ENCODE data around the gene RNF130. TPM values are rescaled to one million over a fixed set of nuclear protein-coding genes. Genes with fewer than 3 reads are reported as not detected.
A peak's percentile ranks its signal among the peaks of the same experiment; 100 is the strongest.

The RNF130 gene
- total RNA-seq, 1 donor from 2014 or later: 109 TPM

- ATAC-seq (no peak), DNase-seq (no peak)
- TF ChIP-seq, protein P1, sequence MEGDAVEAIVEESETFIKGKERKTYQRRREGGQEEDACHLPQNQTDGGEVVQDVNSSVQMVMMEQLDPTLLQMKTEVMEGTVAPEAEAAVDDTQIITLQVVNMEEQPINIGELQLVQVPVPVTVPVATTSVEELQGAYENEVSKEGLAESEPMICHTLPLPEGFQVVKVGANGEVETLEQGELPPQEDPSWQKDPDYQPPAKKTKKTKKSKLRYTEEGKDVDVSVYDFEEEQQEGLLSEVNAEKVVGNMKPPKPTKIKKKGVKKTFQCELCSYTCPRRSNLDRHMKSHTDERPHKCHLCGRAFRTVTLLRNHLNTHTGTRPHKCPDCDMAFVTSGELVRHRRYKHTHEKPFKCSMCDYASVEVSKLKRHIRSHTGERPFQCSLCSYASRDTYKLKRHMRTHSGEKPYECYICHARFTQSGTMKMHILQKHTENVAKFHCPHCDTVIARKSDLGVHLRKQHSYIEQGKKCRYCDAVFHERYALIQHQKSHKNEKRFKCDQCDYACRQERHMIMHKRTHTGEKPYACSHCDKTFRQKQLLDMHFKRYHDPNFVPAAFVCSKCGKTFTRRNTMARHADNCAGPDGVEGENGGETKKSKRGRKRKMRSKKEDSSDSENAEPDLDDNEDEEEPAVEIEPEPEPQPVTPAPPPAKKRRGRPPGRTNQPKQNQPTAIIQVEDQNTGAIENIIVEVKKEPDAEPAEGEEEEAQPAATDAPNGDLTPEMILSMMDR (IDR thresholded peaks at IDR 0.05): no peak
- peaks cover 33% of the 10 kb centered on the region for H3K36me3 ChIP-seq
- H3K9me3 ChIP-seq: no peaks in the 10 kb centered on the region
- no peaks in the 10 kb centered on the region for H3K27me3 ChIP-seq
- intact Hi-C loops (cut with DNase I): no loop called here
- no peaks in the 10 kb centered on the region for H3K4me1 ChIP-seq
- no peak overlapping the region for H3K27ac ChIP-seq
- no peak overlapping the region for H3K4me3 ChIP-seq
These were observed 90.8 kb downstream of the RNF130 start for GRCh38 chr5:179980767-179981166.

GRCh38 chr5:179978792-179979191 is 92.8 kb downstream of the RNF130 start:
- Histone ChIP-seq H3K9me3 (no peaks in the 10 kb centered on the region), H3K27ac (no peak overlapping the region), H3K36me3 (peaks cover 45% of the 10 kb centered on the region), H3K27me3 (no peaks in the 10 kb centered on the region), H3K4me1 (no peaks in the 10 kb centered on the region), H3K4me3 (no peak overlapping the region)
- no peak for DNase-seq
- intact Hi-C loops (cut with DNase I): no loop called here
- ATAC-seq: no peak
- TF ChIP-seq, protein P1 (IDR thresholded peaks at IDR 0.05): no peak

DNA sequence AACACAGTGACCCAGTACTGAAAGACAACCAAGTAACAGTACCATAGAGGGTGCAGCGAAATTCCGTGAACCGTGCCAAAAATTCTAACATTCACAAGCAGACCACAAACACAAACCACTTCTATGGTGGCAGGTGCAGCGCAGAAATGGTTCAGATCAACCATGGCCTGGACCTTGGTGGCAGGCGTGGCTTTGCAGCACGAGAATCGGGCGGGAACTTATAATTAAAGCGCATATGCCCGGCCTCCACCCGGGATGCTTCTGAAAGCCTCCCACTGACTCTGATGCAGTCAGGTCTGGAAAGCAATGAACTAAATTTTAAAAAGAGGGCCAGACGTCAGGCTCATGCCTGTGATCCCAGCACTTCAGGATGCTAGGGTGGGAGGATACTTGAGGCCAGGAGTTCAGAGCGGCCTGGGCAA is 95.8 kb downstream of the RNF130 start:
- ATAC-seq (no peak), DNase-seq (no peak)
- TF ChIP-seq, protein P1 (IDR thresholded peaks at IDR 0.05): no peak
- no peaks in the 10 kb centered on the region for H3K9me3 ChIP-seq
- no peak overlapping the region for H3K4me3 ChIP-seq
- H3K4me1 ChIP-seq: no peaks in the 10 kb centered on the region
- H3K36me3 ChIP-seq: peaks cover 45% of the 10 kb centered on the region
- no peaks in the 10 kb centered on the region for H3K27me3 ChIP-seq
- H3K27ac ChIP-seq: no peak overlapping the region
- intact Hi-C loops (cut with DNase I): no loop called here

DNA sequence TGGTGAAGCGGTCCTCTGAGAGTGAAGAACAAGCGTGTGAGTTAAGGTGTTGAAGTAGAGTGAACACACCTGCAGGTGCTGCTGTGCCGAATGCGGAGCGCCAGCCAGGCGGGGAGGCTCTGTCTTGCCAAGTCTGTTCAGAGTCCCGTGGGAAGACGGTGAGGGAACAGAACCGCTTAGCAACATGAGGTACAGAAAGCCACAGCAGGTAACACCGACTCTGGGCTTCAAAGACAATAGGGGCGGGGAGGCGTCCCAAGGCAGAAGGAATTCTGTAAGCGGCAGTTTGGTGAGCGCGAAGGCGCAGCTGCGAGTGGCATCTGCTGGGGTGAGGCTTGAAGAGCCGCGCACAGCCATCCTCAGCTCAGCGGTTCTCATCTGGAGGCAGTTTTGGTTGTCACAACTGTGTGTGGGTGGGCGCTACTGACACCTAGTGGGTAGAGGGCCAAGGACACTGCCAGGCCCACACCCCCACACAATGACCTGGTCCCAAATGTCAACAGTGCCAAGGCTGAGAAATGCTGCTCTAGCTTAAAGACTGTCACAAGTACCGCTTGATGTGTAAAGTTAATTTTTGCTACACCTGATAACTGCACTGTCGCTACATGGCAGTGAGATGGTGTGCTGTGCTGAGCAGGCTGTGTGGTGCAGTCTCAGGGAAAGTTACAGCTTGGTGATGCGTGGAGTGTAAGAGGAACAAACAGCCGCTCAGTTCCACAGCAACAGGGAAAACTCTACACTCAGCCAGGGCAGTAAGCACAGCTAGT is 96.4 kb downstream of the RNF130 start:
- H3K4me3 ChIP-seq: no peak overlapping the region
- no peaks in the 10 kb centered on the region for H3K4me1 ChIP-seq
- ATAC-seq (peak; percentile 83), DNase-seq (peak; percentile 70)
- no peaks in the 10 kb centered on the region for H3K27me3 ChIP-seq
- intact Hi-C loops (cut with DNase I): no loop called here
- TF ChIP-seq, protein P1 (IDR thresholded peaks at IDR 0.05): peak; percentile 35
- no peak overlapping the region for H3K27ac ChIP-seq
- peaks cover 45% of the 10 kb centered on the region for H3K36me3 ChIP-seq
- H3K9me3 ChIP-seq: no peaks in the 10 kb centered on the region

GRCh38 chr5:179974246-179974945 is 97.2 kb downstream of the RNF130 start:
- no peaks in the 10 kb centered on the region for H3K27me3 ChIP-seq
- intact Hi-C loops (cut with DNase I): no loop called here
- H3K4me1 ChIP-seq: no peaks in the 10 kb centered on the region
- no peak for ATAC-seq
- H3K9me3 ChIP-seq: no peaks in the 10 kb centered on the region
- peaks cover 45% of the 10 kb centered on the region for H3K36me3 ChIP-seq
- H3K27ac ChIP-seq: no peak overlapping the region
- no peak overlapping the region for H3K4me3 ChIP-seq
- TF ChIP-seq, protein P1 (IDR thresholded peaks at IDR 0.05): no peak
- no peak for DNase-seq
